H1 (cell line): ENCODE measurements around the gene PLD5. TPM values are rescaled to one million over a fixed set of nuclear protein-coding genes. Genes with fewer than 3 reads are reported as not detected.
"Not testable (repeated sequence)": the region's sequence is repeated elsewhere in the genome, so short reads cannot be mapped to it uniquely, and the experiment has no call there.

Experiments
- CTCF ChIA-PET: fragments of 300-600 bp; sonication (Branson Sonifier 250); formaldehyde crosslinking; loops from one replicate; lab custom pipeline; 2021; ENCODE audit not compliant: partially characterized antibody; lab: Charles Lee
- POLR2A ChIA-PET: fragments of 300-600 bp; sonication (Branson Sonifier 250); formaldehyde crosslinking; loops from one replicate; lab custom pipeline; 2021; ENCODE audit warnings: inconsistent platforms; ENCODE audit not compliant: partially characterized antibody; lab: Charles Lee
- DNase-seq, 2 experiments: peaks; one replicate each; pipeline versions ENCODE4 v3.0.0 to v3.0.0-alpha.2; 2010 to 2022; ENCODE audit warnings: low spot score in 2 of 2, low read depth in 1 of 2, mixed read lengths in 1 of 2
- FAIRE-seq: peaks from 2 replicates; lab custom pipeline; 2011; peaks lifted over from hg19 to GRCh38; lab: Jason Lieb, UNC
- H2AFZ ChIP-seq: 2 replicates; pipeline ENCODE4 v1.8.1; 2012; ENCODE audit warnings: low read length, inconsistent platforms
- H2AK5ac ChIP-seq: 2 replicates; pipeline ENCODE4 v1.6.1; 2013; ENCODE audit warnings: low read depth, low read length
- H2BK120ac ChIP-seq: replicated peaks from 2 replicates; pipeline ENCODE3; 2013; ENCODE audit warnings: low read depth, low read length, inconsistent platforms
- H2BK12ac ChIP-seq: 2 replicates; pipeline ENCODE4 v1.6.1; 2013; ENCODE audit warnings: low read depth, low read length
- H2BK15ac ChIP-seq: 2 replicates; pipeline ENCODE4 v1.6.1; 2013; ENCODE audit warnings: low read length
- H2BK20ac ChIP-seq: 2 replicates; pipeline ENCODE4 v1.6.1; 2013; ENCODE audit warnings: low read length
- H2BK5ac ChIP-seq: 2 replicates; pipeline ENCODE4 v1.6.1; 2013; ENCODE audit warnings: low read depth, low read length
- H3K14ac ChIP-seq: 2 replicates; pipeline ENCODE4 v1.6.1; 2013; ENCODE audit warnings: inconsistent platforms; ENCODE audit not compliant: insufficient read length
- H3K18ac ChIP-seq: 2 replicates; pipeline ENCODE4 v1.6.1; 2013; ENCODE audit warnings: low read length; ENCODE audit errors: extremely low read depth
- H3K23ac ChIP-seq: 2 replicates; pipeline ENCODE4 v1.6.1; 2013; ENCODE audit warnings: inconsistent platforms; ENCODE audit not compliant: insufficient read length
- H3K23me2 ChIP-seq: 2 replicates; pipeline ENCODE4 v1.6.1; 2013; ENCODE audit warnings: low read depth, low read length
- H3K27ac ChIP-seq: 2 replicates; pipeline ENCODE4 v1.6.1; 2011; ENCODE audit warnings: low read depth, low read length, inconsistent platforms
- H3K27me3 ChIP-seq, 4 experiments: replicated peaks in 1 of 4; 1 replicate in 1 of 4; 2 replicates in 3 of 4; pipeline versions ENCODE4 v1.6.1 to v1.8.1; 2011 to 2013; ENCODE audit warnings: low read length in 3 of 4, mild to moderate bottlenecking in 3 of 4, inconsistent platforms in 2 of 4, mixed read lengths in 2 of 4, moderate library complexity in 1 of 4; ENCODE audit not compliant: control insufficient read depth in 3 of 4, insufficient read depth in 3 of 4; ENCODE audit errors: extremely low read depth in 1 of 4
- H3K36me3 ChIP-seq, 4 experiments: 2 replicates each; pipeline versions ENCODE4 v1.6.1 to v1.8.1; 2011 to 2013; ENCODE audit warnings: mild to moderate bottlenecking in 4 of 4, low read length in 3 of 4, moderate library complexity in 2 of 4, control low read depth in 1 of 4, inconsistent platforms in 1 of 4; ENCODE audit not compliant: insufficient read depth in 4 of 4, control insufficient read depth in 2 of 4
- H3K4ac ChIP-seq: replicated peaks from 2 replicates; pipeline ENCODE3; 2013; ENCODE audit warnings: low read length, low read depth, mixed read lengths, inconsistent platforms; ENCODE audit not compliant: insufficient read length
- H3K4me1 ChIP-seq, 4 experiments: replicated peaks in 1 of 4; 1 replicate in 1 of 4; 2 replicates in 3 of 4; pipeline versions ENCODE4 v1.6.1 to v1.8.1; 2011 to 2013; ENCODE audit warnings: low read length in 3 of 4, inconsistent platforms in 2 of 4, mixed read lengths in 1 of 4; ENCODE audit not compliant: insufficient read depth in 4 of 4, control insufficient read depth in 3 of 4
- H3K4me2 ChIP-seq, 2 experiments: 2 replicates each; pipeline versions ENCODE4 v1.6.1 to v1.8.1; 2011 to 2013; ENCODE audit warnings: low read depth in 2 of 2, low read length in 2 of 2, control low read depth in 1 of 2, inconsistent platforms in 1 of 2, mild to moderate bottlenecking in 1 of 2; ENCODE audit not compliant: insufficient read depth in 1 of 2
- H3K4me3 ChIP-seq, 4 experiments: fragments of 200-600, 300-600 bp in 1 of 4; sonication (generic), shearing (Covaris generic), sonication (Bioruptor Twin) in 1 of 4; 2 replicates each; pipeline versions ENCODE4 v1.5.1 to v1.8.1; 2011 to 2016; ENCODE audit warnings: low read length in 4 of 4, low read depth in 3 of 4, control low read depth in 2 of 4, inconsistent platforms in 2 of 4, mild to moderate bottlenecking in 2 of 4, mixed read lengths in 1 of 4, moderate library complexity in 1 of 4; ENCODE audit not compliant: insufficient read depth in 2 of 4; ENCODE audit errors: extremely low read depth in 1 of 4
- H3K56ac ChIP-seq: replicated peaks from 2 replicates; pipeline ENCODE3; 2013; ENCODE audit warnings: low read depth, mild to moderate bottlenecking, mixed read lengths, low read length, inconsistent platforms; ENCODE audit not compliant: insufficient read length
- H3K79me1 ChIP-seq: 2 replicates; pipeline ENCODE4 v1.6.1; 2013; ENCODE audit warnings: low read depth, low read length, control low read depth
- H3K79me2 ChIP-seq, 2 experiments: 2 replicates each; pipeline versions ENCODE4 v1.6.1 to v1.8.1; 2012 to 2013; ENCODE audit warnings: low read length in 2 of 2, mild to moderate bottlenecking in 2 of 2, inconsistent platforms in 1 of 2; ENCODE audit not compliant: insufficient read depth in 2 of 2, control insufficient read depth in 1 of 2
- H3K9ac ChIP-seq, 4 experiments: replicated peaks in 1 of 4; 1 replicate in 1 of 4; 2 replicates in 3 of 4; pipeline versions ENCODE4 v1.6.1 to v1.8.1; 2011 to 2013; ENCODE audit warnings: low read depth in 3 of 4, low read length in 3 of 4, control low read depth in 2 of 4, mild to moderate bottlenecking in 2 of 4, moderate library complexity in 2 of 4, inconsistent platforms in 1 of 4; ENCODE audit errors: extremely low read depth in 1 of 4
- H3K9me3 ChIP-seq, 2 experiments: 2 replicates each; pipeline versions ENCODE4 v1.6.1 to v1.8.1; 2012 to 2013; ENCODE audit warnings: mild to moderate bottlenecking in 2 of 2, moderate library complexity in 2 of 2, control low read depth in 1 of 2, inconsistent platforms in 1 of 2, low read depth in 1 of 2, low read length in 1 of 2, mixed read lengths in 1 of 2; ENCODE audit not compliant: insufficient read depth in 2 of 2
- H4K20me1 ChIP-seq, 2 experiments: replicated peaks in 1 of 2; 2 replicates each; pipeline versions ENCODE3 to v1.8.1; 2011 to 2013; ENCODE audit warnings: inconsistent platforms in 2 of 2, low read length in 2 of 2, mild to moderate bottlenecking in 1 of 2; ENCODE audit not compliant: insufficient read depth in 2 of 2, control insufficient read depth in 1 of 2
- H4K5ac ChIP-seq: 2 replicates; pipeline ENCODE4 v1.6.1; 2013; ENCODE audit warnings: low read length, low read depth, mixed read lengths, inconsistent platforms; ENCODE audit not compliant: insufficient read length
- H4K8ac ChIP-seq: 2 replicates; pipeline ENCODE4 v1.8.0; 2013; ENCODE audit warnings: mild to moderate bottlenecking, moderate library complexity, low read length, inconsistent platforms; ENCODE audit not compliant: insufficient read depth; ENCODE audit errors: extremely low read depth
- H4K91ac ChIP-seq: replicated peaks from 2 replicates; pipeline ENCODE3; 2013; ENCODE audit warnings: low read length, mixed read lengths, inconsistent platforms; ENCODE audit not compliant: insufficient read length
- WGBS, 2 experiments: shearing (Covaris generic) in 1 of 2; methylation state at CpG; one replicate each; pipeline versions ENCODE4 v1.1.6 to v1.1.7; 2013 to 2015; ENCODE audit warnings: low lambda C conversion rate in 2 of 2, mixed read lengths in 2 of 2, inconsistent platforms in 1 of 2, low coverage in 1 of 2, missing lambda C conversion rate in 1 of 2; ENCODE audit not compliant: insufficient replicate concordance in 2 of 2, insufficient coverage in 1 of 2, insufficient read length in 1 of 2; ENCODE audit errors: extremely low coverage in 1 of 2, missing lambda C conversion rate in 1 of 2; 5-methylcytosine and 5-hydroxymethylcytosine counted together
- polyA plus RNA-seq, 7 experiments: library from polyadenylated mRNA; depleted of rRNA in 3 of 7; stranded (reverse) in 5 of 7; unstranded in 2 of 7; fragments of >200 nt in 5 of 7; fragments of 200-250 nt in 2 of 7; gene quantifications; 1 replicate in 5 of 7; 2 replicates in 1 of 7; 4 replicates in 1 of 7; pipeline versions ENCODE4 v1.2.1 to v1.2.3, GENCODE V29; 2011 to 2013; ENCODE audit warnings: missing spikeins in 2 of 7, mixed read lengths in 2 of 7
- total RNA-seq: library from RNA; stranded (reverse); fragmentation: NEBNext Ultra II Directional; extraction: Animal tissue kit (Norgen Biotek cat#: 25700); gene quantifications from 2 replicates; pipeline ENCODE4 v1.2.1, GENCODE V29; 2021

The PLD5 gene
- total and polyA plus RNA-seq, 2 of the 8 experiments (the other 6 are each of a cell fraction or from before 2014, with no cell fraction given), result 0.86 to 8.5 TPM

DNA sequence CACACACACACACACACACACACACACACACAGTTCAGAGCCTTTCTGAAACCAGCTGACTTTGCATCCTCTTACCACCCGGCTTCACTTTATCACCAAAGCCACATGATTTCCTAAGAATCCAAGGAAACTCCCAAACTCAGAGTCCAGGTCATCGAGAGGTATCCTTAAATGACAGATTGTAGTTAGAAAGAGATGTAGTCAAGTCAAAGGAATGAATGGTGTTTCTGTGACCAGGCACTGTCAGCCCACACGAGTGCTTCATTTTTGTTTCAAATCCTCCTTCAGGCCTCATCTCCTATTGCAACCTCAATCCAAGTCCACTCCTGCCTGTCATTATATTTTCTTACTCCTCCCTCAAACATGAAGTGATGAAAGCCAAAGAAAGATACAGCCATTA, 174.1 kb downstream of the PLD5 start:
- H4K20me1 ChIP-seq, H3K27me3 ChIP-seq, H3K36me3 ChIP-seq, H2BK20ac ChIP-seq, H3K4me3 ChIP-seq, H2BK120ac ChIP-seq, H2BK5ac ChIP-seq, H3K79me2 ChIP-seq, H3K4me1 ChIP-seq, H3K23me2 ChIP-seq, H4K5ac ChIP-seq, H2AK5ac ChIP-seq, H3K18ac ChIP-seq, FAIRE-seq, H3K14ac ChIP-seq, POLR2A ChIA-PET, H2BK15ac ChIP-seq, H3K4me2 ChIP-seq, CTCF ChIA-PET, H3K56ac ChIP-seq, H3K9me3 ChIP-seq, H3K79me1 ChIP-seq, H4K91ac ChIP-seq, H4K8ac ChIP-seq, H2AFZ ChIP-seq, H3K27ac ChIP-seq, H2BK12ac ChIP-seq, DNase-seq, H3K4ac ChIP-seq, H3K23ac ChIP-seq, H3K9ac ChIP-seq: not testable (repeated sequence)
- WGBS, 2 experiments, result 87% methylated on average over 3 of the region's 3 CpGs; no CpG with 5 or more reads in 1 of the 2 experiments
